Pons (tissue), 1 donor: ENCODE measurements around the gene NT5DC2.
A peak's percentile ranks its signal among the peaks of the same experiment; 100 is the strongest.

Experiments
- DNase-seq: peaks from one replicate; pipeline ENCODE4 v3.0.0-alpha.2; 2016; ENCODE audit warnings: low spot score

The NT5DC2 gene

DNA sequence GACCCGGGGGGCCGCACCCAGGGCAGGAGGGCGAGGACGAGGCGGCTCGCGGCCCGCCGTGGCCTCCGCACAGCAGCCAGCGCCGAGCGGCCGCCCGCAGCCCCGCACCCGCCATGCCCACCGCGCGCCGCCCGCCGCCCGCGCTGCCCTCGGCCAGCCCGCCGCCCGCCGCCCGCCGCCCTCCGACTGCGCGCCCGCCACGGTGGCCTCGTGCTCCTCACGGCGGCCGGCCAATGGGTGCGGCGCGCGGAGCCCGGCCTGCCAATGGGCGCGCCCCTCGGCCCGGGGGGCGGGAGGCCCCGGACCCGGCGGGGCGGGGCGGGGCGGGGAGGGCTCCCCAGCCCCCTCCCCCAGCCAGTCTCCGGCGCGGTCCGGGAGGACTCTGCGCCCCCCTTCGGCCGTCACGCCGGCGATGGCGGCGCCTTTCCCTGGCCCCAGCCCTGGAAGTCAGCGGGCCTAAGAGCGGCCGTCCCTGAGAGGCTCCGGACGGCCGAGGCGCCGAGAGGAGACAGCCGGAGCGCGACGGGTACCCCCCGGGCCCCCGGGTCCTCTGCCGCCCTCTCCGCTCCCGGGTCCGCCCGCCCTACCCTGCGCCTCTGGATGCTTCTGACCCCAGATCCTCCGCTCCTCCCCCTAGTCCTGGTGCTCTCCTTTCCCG lies at the start of gene NT5DC2:
NT5DC2 (minus strand) TSS at position 235 of the 658 bp plus-strand sequence; CDS start at position 115, 120 bp downstream.
- DNase-seq, result peak; percentile 44

GRCh38 chr3:52574056-52574965 lies 40.7 kb upstream of the NT5DC2 start:
- no peak for DNase-seq

- DNase-seq, result no peak
Observed at GRCh38 chr3:52572221-52572620, 38.6 kb upstream of the NT5DC2 start.

DNA sequence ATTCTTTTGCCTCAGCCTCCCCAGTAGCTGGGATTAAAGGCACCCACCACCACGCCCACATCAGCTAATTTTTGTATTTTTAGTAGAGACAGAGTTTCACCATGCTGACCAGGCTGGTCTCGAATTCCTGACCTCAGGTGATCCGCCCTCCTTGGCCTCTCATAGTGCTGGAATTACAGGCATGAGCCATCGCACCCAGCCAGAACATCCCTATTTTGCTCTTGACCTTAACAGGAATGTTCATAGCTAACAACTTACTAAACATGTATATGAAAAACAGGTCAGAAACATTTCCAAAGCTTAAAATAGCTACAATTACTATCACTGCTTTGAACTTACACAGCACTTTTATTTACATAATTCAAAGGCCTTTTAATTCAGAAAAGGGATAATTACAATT lies 36.4 kb upstream of the NT5DC2 start:
- no peak for DNase-seq

- DNase-seq, result no peak
Observed at GRCh38 chr3:52568069-52568468, 34.4 kb upstream of the NT5DC2 start.

GRCh38 chr3:52563984-52564383 lies 30.3 kb upstream of the NT5DC2 start:
- DNase-seq, result no peak

DNA sequence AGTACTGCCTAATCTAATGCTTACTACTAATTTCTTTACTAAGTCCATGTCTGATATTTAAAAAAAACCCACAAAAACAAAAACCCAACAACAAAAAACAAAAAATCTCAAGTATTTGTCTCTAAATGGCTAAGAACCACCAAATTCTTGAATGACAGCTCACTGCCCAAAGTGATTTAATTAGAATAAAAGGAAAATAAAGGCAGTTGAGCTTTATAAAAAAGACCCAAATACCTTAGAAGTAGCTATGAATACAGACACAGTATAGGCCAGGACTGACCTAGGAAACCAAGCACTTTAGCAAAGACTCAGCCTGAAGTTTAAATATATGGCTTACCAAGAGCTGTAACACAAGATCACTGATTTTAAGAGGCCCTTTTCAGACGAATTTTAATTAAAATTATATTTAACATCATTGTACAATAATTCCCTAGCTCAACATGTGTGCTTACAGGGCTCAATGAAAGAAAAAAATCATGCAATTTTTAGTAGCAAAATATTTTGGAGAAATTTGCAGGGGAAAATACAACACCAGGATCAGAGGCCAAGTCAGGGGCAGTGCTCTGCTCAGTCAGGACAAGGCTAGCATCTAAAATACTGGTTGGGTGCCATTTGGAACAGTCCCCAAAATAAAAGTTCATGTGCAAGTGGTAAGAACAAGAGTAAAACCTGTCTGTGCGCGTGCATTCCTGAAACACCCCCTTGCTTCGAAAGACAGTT lies 27.5 kb upstream of the NT5DC2 start:
- DNase-seq, result no peak

DNA sequence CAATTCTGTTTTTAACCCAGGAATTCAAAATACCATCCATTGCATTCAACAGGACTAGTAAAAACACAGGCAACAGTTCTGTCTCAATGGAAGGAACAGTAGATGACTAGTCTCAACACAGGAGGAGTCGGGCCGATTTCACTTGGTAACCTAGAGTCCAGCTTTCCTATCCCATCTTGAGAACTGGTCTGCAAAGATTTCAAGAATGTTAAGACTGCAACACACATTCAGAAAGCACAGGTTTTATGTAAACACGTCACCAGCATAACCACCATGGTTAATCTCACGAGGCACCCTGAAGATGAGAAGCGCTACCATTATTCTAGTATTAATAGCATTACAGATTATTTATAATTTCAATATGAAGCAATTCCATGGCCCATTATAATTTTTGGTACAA lies 24.8 kb upstream of the NT5DC2 start:
- no peak for DNase-seq

- peak; percentile 60 for DNase-seq
Observed at GRCh38 chr3:52557011-52557960, 23.6 kb upstream of the NT5DC2 start.

- DNase-seq, result no peak
Observed at GRCh38 chr3:52555056-52555455, 21.4 kb upstream of the NT5DC2 start.

DNA sequence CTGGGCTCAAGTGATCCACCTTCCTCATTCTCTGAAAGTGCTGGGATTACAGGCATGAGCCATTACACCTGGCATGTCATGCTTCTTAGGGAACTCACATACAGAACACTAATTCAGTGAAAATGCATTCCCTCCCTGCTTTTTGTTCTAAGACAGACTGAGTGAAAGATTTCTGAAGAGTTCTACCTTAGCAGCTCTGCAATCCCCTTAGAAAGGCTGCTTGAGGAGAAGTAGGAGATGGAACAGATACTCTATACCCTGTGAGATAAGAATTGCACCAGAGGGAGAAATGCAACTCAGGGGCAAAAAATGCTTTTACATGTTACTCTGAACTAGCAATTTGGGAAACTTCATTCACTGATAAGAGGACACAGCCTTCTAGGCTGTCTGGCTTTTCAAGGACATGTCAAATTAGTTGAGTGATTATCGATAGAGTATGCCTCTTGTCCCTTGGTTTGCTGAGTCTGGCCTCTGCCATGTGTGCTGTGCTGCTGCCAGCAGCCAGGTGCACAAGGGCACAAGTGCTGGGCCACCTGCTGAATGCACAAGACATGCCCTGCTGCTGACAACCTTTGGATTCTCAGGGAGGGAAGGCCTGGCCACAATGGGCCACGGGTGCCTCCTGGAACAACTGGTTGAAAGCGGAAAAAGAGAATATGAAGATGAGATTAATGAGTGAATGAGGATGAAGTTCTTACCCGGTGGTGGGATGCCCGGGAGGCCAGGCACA lies 20.5 kb upstream of the NT5DC2 start:
- no peak for DNase-seq

DNA sequence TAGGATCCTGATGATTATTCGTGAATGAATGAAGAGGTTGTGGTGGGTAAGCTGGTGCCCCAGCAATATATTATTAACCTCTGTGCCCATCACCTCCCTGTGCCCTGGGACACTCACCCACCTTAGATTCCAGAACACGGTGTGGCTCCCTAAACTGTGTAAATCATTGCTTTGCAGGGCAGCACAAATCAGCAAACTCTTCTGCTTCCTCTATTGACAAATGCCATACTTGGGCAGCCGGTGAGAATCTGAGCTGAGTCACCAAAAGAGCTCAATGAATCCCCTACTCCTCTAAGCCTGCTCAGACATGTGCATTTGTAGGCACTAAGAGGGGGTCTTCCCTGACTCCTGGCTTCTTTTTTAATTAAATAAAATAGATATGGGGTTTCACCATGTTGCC lies 18.4 kb upstream of the NT5DC2 start:
- no peak for DNase-seq

- DNase-seq, result peak; percentile 78
Observed at GRCh38 chr3:52551118-52551517, 17.5 kb upstream of the NT5DC2 start.

DNA sequence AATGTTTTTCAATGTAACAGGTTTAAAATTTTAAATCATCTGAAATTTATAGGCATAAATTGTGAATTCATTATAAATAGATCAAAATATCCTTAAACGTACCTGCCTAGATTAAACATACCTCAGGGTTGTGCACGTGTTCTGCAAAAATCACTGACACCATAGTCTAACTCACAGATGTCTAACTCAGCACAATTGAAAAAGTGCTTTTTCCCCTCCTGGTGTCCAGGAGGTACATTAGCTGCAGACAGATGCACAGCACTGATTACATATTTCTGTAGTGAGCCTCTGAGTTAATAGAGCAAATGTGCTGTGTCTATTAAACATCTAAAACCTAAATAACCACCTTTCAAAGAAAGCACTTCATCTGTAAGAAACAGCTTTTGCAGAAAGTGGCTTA lies 13.5 kb upstream of the NT5DC2 start:
- DNase-seq, result no peak

DNA sequence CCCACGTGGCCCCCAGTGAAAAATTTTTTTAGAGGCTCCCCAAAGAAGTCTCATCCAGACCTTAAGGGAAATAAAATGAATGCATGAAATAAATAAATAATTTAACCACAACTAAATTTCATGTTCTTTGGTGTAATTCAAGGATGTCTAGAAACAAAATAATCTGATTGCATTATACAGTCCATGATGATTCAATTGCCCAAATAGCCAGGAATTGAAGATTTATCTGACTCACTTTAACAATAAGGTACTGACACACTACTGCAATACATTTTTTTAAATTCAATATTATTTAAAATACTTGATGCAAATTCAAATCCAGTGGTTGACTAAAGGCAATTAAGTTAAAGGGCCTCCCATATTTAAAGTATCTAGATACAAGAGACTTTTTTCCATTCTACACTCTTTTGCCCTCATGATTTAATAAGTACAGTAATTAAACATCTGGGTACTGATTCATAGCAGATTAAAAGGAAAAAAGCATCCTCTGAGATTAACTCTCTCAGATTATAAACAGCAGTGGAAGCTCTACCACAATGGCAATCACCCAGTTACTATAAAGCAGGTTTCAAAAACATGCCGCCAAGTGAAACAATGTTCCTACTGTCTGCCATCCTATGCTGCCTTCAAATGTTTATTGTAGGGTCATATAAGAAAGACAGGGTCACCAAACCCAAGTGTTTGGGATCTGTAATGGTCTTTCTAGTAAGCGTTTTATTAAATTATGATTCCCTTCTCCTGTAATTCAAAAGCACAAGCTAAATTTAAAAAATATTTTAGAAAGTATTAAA lies 12.6 kb upstream of the NT5DC2 start:
- DNase-seq, result peak; percentile 49

DNA sequence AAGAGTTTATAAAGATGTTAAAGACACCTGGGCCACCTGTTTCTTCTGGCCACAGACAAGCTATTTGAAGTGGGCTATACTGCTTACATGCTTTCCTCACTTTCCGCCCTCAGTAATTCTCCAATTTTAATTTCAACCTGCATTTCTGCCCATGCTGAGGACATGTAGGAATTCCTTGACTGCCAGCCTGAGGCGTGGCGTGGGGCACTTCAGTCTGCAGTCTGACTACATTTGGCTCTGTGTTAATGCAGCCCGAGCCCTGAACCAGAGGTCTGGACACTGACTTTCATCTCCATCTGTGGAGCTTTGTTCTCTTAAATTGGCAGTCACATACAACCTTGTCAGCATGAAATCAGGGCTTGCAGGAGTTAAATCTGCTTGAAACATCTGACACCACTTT lies 11.3 kb upstream of the NT5DC2 start:
- DNase-seq, result no peak

DNA sequence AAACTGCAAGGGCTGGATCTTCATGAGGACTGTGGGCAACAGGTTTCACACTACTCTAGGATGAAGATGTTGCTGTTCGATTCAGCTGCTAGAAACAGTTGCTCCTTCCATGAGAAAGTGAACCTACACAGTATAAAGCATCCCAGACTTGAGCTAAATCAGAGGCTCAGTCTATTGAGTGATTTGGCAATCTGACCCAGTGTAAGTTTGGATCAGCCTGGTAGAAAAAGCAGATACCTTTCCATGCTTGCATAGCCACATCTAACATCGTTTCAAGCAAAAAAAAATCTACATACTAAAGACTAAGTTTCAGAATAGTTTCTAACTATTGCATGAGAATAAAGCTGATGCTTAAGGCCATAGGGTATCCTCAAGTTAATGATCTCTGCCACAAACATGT lies 7.4 kb upstream of the NT5DC2 start:
- DNase-seq, result no peak

GRCh38 chr3:52539010-52539653 lies 5.5 kb upstream of the NT5DC2 start:
- no peak for DNase-seq

DNA sequence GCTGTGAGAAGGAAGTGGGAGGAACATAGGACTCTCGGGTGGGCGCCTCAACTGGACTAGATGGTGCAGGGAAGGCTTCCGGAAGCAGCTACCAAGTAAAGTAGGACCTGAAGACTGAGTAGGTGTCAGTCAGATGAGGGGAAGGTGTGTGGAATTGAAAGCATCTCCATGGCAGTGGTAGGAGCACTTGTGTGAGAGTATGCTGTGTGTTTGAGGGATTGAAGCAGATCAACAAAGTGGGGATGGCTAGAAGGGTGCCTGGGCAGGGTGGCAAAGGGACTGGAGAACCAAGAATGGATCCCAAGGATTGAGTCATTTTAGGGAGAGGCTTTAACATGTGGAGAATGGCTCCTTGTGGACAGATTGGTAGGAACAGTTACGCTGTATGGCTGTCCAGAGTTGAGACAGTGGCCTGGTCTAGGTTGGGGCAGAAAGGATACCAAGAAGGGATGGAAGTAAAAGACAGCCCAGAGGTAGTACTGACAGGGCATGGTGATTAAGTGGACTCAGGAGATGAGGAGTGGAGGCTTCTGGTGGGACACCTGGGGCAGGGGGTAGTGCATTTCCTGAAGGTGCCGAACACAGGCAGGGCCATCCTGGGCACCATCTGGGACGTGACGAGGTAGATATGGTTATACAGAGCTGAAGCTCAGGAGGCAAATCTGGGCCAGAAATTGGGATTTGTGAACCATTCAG lies 4.2 kb upstream of the NT5DC2 start:
- DNase-seq, result no peak
